ENCODE results near the gene PRKCH.

DNA sequence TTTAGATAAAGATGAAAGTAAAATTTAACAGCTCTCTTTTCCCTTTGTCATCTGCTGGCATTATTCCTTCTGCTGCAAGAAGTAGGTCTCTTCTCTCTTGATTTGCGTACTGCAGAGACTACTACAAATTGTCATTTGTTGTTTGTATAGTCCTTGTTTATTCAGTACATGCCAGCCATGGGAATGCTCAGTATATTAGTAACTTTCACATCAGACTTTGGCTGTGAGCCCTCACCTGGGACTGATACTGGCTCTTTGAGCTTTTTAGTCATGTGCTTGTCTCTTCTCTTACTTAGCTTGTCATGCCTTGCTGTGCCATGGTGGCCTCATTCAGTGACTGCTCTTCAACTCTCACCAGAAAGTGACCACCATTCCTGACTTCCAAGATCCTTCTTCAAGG is 169.8 kb downstream of the PRKCH start:
- TF ChIP-seq, protein P1, sequence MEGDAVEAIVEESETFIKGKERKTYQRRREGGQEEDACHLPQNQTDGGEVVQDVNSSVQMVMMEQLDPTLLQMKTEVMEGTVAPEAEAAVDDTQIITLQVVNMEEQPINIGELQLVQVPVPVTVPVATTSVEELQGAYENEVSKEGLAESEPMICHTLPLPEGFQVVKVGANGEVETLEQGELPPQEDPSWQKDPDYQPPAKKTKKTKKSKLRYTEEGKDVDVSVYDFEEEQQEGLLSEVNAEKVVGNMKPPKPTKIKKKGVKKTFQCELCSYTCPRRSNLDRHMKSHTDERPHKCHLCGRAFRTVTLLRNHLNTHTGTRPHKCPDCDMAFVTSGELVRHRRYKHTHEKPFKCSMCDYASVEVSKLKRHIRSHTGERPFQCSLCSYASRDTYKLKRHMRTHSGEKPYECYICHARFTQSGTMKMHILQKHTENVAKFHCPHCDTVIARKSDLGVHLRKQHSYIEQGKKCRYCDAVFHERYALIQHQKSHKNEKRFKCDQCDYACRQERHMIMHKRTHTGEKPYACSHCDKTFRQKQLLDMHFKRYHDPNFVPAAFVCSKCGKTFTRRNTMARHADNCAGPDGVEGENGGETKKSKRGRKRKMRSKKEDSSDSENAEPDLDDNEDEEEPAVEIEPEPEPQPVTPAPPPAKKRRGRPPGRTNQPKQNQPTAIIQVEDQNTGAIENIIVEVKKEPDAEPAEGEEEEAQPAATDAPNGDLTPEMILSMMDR (IDR thresholded peaks at IDR 0.05; ENCODE audit: poor library complexity): no peak
- no peak for TF ChIP-seq EZH2 (IDR thresholded peaks at IDR 0.05; ENCODE audit: borderline replicate concordance)
- TF ChIP-seq EZH2phosphoT487 (IDR thresholded peaks at IDR 0.05; ENCODE audit: low read depth, severe bottlenecking, unreplicated experiment): no peak

Data from hepatocyte (in vitro differentiated cells).